GM23248 (cell line): ENCODE data around the gene XG. TPM values are rescaled to one million over a fixed set of nuclear protein-coding genes. Genes with fewer than 3 reads are reported as not detected.
"Not testable (repeated sequence)": the region's sequence is repeated elsewhere in the genome, so short reads cannot be mapped to it uniquely, and the experiment has no call there.

Experiments used
- DNase-seq: peaks from one replicate; pipeline ENCODE4 v3.0.0-alpha.2; 2015
- H2AFZ ChIP-seq: fragments of 200-600 bp; sonication (generic); 2 replicates; pipeline ENCODE4 v1.6.1; 2016; ENCODE audit warnings: antibody characterized with exemption
- H3F3A ChIP-seq: fragments of 200-600 bp; sonication (generic); 2 replicates; pipeline ENCODE4 v1.6.1; 2016; ENCODE audit warnings: mild to moderate bottlenecking, antibody characterized with exemption, mixed run types; ENCODE audit not compliant: insufficient read depth
- H3K27ac ChIP-seq: fragments of 200-600 bp; sonication (generic); 2 replicates; pipeline ENCODE4 v1.5.1; 2016; ENCODE audit warnings: mild to moderate bottlenecking
- H3K27me3 ChIP-seq: fragments of 200-600 bp; sonication (generic); replicated peaks from 2 replicates; pipeline ENCODE4 v1.6.1; 2016; ENCODE audit warnings: mild to moderate bottlenecking; ENCODE audit not compliant: insufficient read depth
- H3K36me3 ChIP-seq: fragments of 200-600 bp; sonication (generic); 2 replicates; pipeline ENCODE4 v1.6.1; 2016; ENCODE audit warnings: low read depth, mild to moderate bottlenecking
- H3K4me1 ChIP-seq: fragments of 200-600 bp; sonication (generic); 2 replicates; pipeline ENCODE4 v1.6.1; 2016; ENCODE audit warnings: mild to moderate bottlenecking; ENCODE audit not compliant: insufficient read depth
- H3K4me2 ChIP-seq: fragments of 200-600 bp; sonication (generic); one replicate; pipeline ENCODE4 v1.6.1; 2016; ENCODE audit warnings: mild to moderate bottlenecking; ENCODE audit not compliant: unreplicated experiment
- H3K4me3 ChIP-seq: fragments of 200-600 bp; sonication (generic); 2 replicates; pipeline ENCODE4 v1.5.1; 2016; ENCODE audit warnings: mild to moderate bottlenecking
- H3K79me2 ChIP-seq: fragments of 200-600 bp; sonication (generic); 2 replicates; pipeline ENCODE4 v1.6.1; 2016; ENCODE audit warnings: mild to moderate bottlenecking; ENCODE audit not compliant: insufficient read depth
- H3K9ac ChIP-seq: fragments of 200-600 bp; sonication (generic); 2 replicates; pipeline ENCODE4 v1.6.1; 2016; ENCODE audit warnings: mild to moderate bottlenecking
- H3K9me2 ChIP-seq: fragments of 200-600 bp; sonication (generic); 2 replicates; pipeline ENCODE4 v1.6.1; 2016; ENCODE audit warnings: mixed run types, mild to moderate bottlenecking, moderate library complexity; ENCODE audit not compliant: insufficient read depth
- H3K9me3 ChIP-seq: fragments of 200-600 bp; sonication (generic); one replicate; pipeline ENCODE4 v1.6.1; 2017; ENCODE audit warnings: low read depth
- H4K20me1 ChIP-seq: fragments of 200-600 bp; sonication (generic); 2 replicates; pipeline ENCODE4 v1.6.0; 2016; ENCODE audit not compliant: insufficient read depth
- EZH2 ChIP-seq: fragments of 200-600 bp; sonication (generic); IDR thresholded peaks from 2 replicates; pipeline ENCODE4 v1.6.1; 2018; ENCODE audit warnings: antibody characterized with exemption, mild to moderate bottlenecking; ENCODE audit not compliant: insufficient read depth, poor library complexity, severe bottlenecking
- EZH2phosphoT487 ChIP-seq: fragments of 200-600 bp; sonication (generic); IDR thresholded peaks from 2 replicates; pipeline ENCODE4 v1.6.1; 2018; ENCODE audit warnings: antibody characterized with exemption, moderate library complexity, mild to moderate bottlenecking, low read depth; ENCODE audit not compliant: insufficient read depth
- WGBS, 2 experiments: methylation state at CpG; one replicate each; pipeline ENCODE4 v1.1.6; 2015 to 2017; ENCODE audit warnings: low lambda C conversion rate in 2 of 2, low coverage in 1 of 2; ENCODE audit errors: missing lambda C conversion rate in 2 of 2; 5-methylcytosine and 5-hydroxymethylcytosine counted together
- in situ Hi-C: fragments of 300-500 bp; cut with MboI; formaldehyde crosslinking; loops from 2 replicates; pipeline ENCODE4 v1.15.0; 2020
- polyA plus RNA-seq: library from polyadenylated mRNA; unstranded; fragments of >200 nt; fragmentation: Nextera tagmentation; extraction: Ambion mirVana; gene quantifications from 2 replicates; pipeline ENCODE4 v1.2.1, GENCODE V29; 2016
- total RNA-seq: library from RNA; depleted of rRNA; stranded (reverse); fragments of >200 nt; shearing (Covaris generic); gene quantifications from 2 replicates; pipeline ENCODE4 v1.2.3, GENCODE V29; 2014

Gene XG
- total and polyA plus RNA-seq, 2 experiments from 2014 or later = 21.4 to 48.4 TPM

DNA sequence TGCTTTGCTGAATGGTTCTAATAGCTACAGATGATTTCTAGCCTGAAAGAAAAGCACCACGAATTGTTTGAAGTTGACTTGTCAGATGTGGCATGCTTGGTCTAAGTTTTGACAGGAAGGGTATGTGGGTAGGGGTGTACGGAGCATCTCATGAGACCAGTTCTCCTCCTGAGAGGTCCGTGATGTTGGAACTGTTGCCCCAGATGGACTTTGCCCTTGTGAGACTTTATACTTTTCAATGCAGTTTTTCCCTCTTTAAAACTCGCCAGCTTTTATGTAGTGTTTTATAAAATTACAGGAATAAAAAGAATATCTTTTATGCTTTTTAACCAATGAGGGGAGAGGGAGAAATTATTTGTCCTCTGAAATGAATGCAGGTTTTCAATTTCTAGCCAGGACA is 16.6 kb upstream of the XG start:
- in situ Hi-C loops = no loop called here
- Histone ChIP-seq H3K79me2 (peaks cover 7% of the 10 kb centered on the region), H2AFZ (no peak overlapping the region), H3K27me3 (no peaks in the 10 kb centered on the region), H3K36me3 (peaks cover 30% of the 10 kb centered on the region), H3K27ac (no peak overlapping the region), H3K4me3 (no peak overlapping the region), H3K4me1 (no peaks in the 10 kb centered on the region), H3F3A (no peaks in the 10 kb centered on the region), H3K9ac (no peak overlapping the region), H4K20me1 (no peaks in the 10 kb centered on the region), H3K4me2 (no peak overlapping the region), H3K9me3 (no peaks in the 10 kb centered on the region), H3K9me2 (no peaks in the 10 kb centered on the region)
- no peak for DNase-seq
- TF ChIP-seq EZH2phosphoT487 (no peak), EZH2 (no peak)
- WGBS, 2 experiments = 85 to 90% methylated on average over 4 of the region's 4 CpGs

DNA sequence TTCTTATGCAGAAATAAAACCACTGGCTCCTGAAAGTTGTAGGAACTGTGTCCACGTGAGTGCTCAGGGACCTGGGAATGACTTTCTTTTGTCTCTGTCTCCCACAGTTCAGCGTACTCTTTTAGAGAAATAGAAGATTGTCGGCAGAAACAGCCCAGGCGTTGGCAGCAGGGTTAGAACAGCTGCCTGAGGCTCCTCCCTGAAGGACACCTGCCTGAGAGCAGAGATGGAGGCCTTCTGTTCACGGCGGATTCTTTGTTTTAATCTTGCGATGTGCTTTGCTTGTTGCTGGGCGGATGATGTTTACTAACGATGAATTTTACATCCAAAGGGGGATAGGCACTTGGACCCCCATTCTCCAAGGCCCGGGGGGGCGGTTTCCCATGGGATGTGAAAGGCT is 11.2 kb upstream of the XG start:
- Histone ChIP-seq H3K4me1 (no peaks in the 10 kb centered on the region), H3K4me3 (no peak overlapping the region), H3K4me2 (no peak overlapping the region), H3K27ac (no peak overlapping the region), H3K27me3 (no peaks in the 10 kb centered on the region), H3K9me3 (no peaks in the 10 kb centered on the region), H3K36me3 (peaks cover 40% of the 10 kb centered on the region), H4K20me1 (no peaks in the 10 kb centered on the region), H2AFZ (no peak overlapping the region), H3F3A (peaks cover 12% of the 10 kb centered on the region), H3K79me2 (no peaks in the 10 kb centered on the region), H3K9me2 (no peaks in the 10 kb centered on the region), H3K9ac (no peak overlapping the region)
- TF ChIP-seq EZH2phosphoT487 = no peak
- TF ChIP-seq EZH2 = no peak
- no peak for DNase-seq
- in situ Hi-C loops = no loop called here
- 90 to 92% methylated on average over 11 of the region's 11 CpGs for WGBS, 2 experiments

DNA sequence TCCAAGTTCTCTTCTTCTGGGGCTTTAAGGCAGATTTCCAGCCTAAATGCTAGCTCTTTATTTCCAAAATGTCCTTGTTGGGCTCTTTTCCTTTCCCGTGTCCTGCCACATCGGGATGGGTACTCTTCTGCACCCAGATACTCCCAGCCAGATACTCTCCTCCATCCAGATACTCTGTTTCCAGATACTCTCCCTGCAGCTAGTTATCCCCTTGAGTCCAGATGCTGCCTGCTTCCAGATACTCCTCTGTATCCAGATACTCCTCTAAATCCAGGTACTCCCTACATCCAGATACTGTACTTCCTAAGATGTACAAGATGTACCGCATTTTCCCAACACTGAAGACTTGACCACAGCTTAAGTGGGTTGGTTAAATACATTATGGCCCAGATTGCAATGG is 10.5 kb upstream of the XG start:
- H4K20me1 ChIP-seq = no peaks in the 10 kb centered on the region
- no peak for DNase-seq
- in situ Hi-C loops = no loop called here
- H3K79me2 ChIP-seq = no peaks in the 10 kb centered on the region
- H3K9ac ChIP-seq = no peak overlapping the region
- peaks cover 12% of the 10 kb centered on the region for H3F3A ChIP-seq
- TF ChIP-seq EZH2 (no peak), EZH2phosphoT487 (no peak)
- H3K27ac ChIP-seq = no peak overlapping the region
- H2AFZ ChIP-seq = no peak overlapping the region
- peaks cover 36% of the 10 kb centered on the region for H3K36me3 ChIP-seq
- no peaks in the 10 kb centered on the region for H3K9me3 ChIP-seq
- H3K27me3 ChIP-seq = no peaks in the 10 kb centered on the region
- 100% methylated on average over 3 of the region's 3 CpGs for WGBS, 2 experiments
- H3K9me2 ChIP-seq = no peaks in the 10 kb centered on the region
- H3K4me3 ChIP-seq = no peak overlapping the region
- no peaks in the 10 kb centered on the region for H3K4me1 ChIP-seq
- no peak overlapping the region for H3K4me2 ChIP-seq

DNA sequence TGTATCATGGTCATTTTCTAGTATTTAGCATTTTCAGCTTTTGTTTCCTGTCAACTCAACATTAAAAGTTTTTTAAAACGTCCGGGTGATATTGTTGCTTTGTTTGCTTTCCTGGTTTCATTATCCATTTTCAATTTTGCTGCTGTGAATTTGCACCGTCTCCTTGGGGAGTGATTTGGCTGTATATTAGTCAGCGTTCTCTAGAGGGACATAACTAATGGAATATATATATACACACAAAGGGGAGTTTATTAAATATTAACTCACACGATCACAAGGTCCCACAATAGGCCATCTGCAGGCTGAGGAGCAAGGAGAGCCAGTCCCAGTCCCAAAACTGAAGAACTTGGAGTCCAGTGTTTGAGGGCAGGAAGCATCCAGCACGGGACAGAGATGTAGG is 5.6 kb upstream of the XG start:
- WGBS, 2 experiments = 48 to 55% methylated on average over 6 of the region's 6 CpGs
- H3F3A ChIP-seq = peaks cover 27% of the 10 kb centered on the region
- H3K9ac ChIP-seq, H4K20me1 ChIP-seq, in situ Hi-C loops, H3K79me2 ChIP-seq, H3K4me3 ChIP-seq, DNase-seq, H2AFZ ChIP-seq, H3K9me2 ChIP-seq, H3K9me3 ChIP-seq, H3K27ac ChIP-seq, H3K4me2 ChIP-seq, H3K27me3 ChIP-seq: not testable (repeated sequence)
- peaks cover 17% of the 10 kb centered on the region for H3K4me1 ChIP-seq
- H3K36me3 ChIP-seq = peaks cover 18% of the 10 kb centered on the region

DNA sequence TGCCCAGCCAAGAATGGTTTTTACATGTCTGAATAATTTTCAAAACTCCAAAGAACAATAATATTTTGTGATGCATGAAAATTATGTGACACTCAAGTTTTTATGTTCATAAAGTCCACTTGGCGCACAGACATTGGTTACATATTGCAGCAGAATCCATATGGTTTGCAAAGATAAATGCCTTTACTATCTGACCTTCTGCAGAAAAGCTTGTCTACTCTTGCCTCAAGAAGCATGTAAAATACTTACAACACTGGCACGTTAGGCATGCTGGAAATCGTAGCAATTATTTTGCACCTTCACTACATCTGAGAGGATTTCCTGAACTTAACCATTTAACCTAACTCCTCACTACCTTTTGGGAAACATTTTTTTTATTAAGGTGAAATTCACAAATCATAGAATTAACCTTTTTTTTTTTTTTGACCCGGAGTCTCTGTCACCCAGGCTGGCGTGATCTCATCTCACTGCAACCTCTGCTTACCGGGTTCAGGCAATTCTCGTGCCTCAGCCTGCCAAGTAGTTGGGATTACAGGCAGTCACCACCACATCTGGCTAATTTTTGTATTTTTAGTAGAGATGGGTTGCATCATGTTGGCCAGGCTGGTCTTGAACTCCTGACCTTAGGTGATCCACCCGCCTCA is 3.5 kb upstream of the XG start:
- Histone ChIP-seq H3K9me3 (no peaks in the 10 kb centered on the region), H3K27me3 (no peaks in the 10 kb centered on the region), H3K4me1 (peaks cover 22% of the 10 kb centered on the region), H4K20me1 (no peaks in the 10 kb centered on the region), H3K27ac (no peak overlapping the region), H3K9ac (no peak overlapping the region), H3F3A (peaks cover 27% of the 10 kb centered on the region), H2AFZ (no peak overlapping the region), H3K9me2 (no peaks in the 10 kb centered on the region), H3K79me2 (no peaks in the 10 kb centered on the region), H3K4me2 (no peak overlapping the region), H3K36me3 (peaks cover 8% of the 10 kb centered on the region; the same call in 1 of the 2 replicates), H3K4me3 (no peak overlapping the region)
- WGBS, 2 experiments = 40 to 42% methylated on average over 8 of the region's 8 CpGs
- in situ Hi-C loops = no loop called here
- DNase-seq = peak; percentile 53
- no peak for TF ChIP-seq EZH2
- TF ChIP-seq EZH2phosphoT487 = no peak
